Astrocyte of the spinal cord (primary cell): Measurements from ENCODE around the gene SLC4A4.
A peak's percentile ranks its signal among the peaks of the same experiment; 100 is the strongest.

ENCODE experiments used
- DNase-seq: peaks from one replicate; pipeline ENCODE4 v3.0.0; 2011; ENCODE audit warnings: low read depth, low spot score
- H3K4me3 ChIP-seq: 2 replicates; pipeline ENCODE4 v1.5.1; 2011; ENCODE audit warnings: low read depth, mild to moderate bottlenecking, low read length, moderate library complexity
- in situ Hi-C: cut with HindIII; loops from 2 replicates; pipeline ENCODE4 v1.10.0; 2017; ENCODE audit warnings: low sequenced_read_pairs
- TF ChIP-seq, protein P1 (sequence below): IDR thresholded peaks from 2 replicates; pipeline ENCODE4 v1.5.1; 2012; ENCODE audit warnings: low read depth, mild to moderate bottlenecking, low read length, inconsistent platforms

Gene SLC4A4

DNA sequence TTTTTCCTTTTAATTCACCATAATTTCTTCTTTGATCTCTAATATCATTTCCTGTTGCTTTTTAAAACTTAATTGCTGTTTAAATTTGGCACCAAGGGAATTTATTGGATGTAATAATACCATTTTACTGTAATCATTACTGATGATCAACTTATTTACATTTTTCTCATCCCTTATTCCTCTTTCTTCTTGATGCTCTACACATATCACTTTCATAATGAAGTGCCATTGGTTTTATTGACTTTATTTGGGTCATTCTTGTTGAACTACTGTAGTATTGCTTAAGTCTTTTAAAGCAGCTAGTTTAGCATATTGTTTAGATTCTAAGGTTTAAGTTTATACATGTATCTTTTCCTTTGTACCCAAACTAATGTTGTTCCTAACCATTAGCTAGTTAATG, 130.7 kb downstream of the SLC4A4 start:
- no peak overlapping the region for H3K4me3 ChIP-seq
- in situ Hi-C loops = no loop called here
- TF ChIP-seq, protein P1, sequence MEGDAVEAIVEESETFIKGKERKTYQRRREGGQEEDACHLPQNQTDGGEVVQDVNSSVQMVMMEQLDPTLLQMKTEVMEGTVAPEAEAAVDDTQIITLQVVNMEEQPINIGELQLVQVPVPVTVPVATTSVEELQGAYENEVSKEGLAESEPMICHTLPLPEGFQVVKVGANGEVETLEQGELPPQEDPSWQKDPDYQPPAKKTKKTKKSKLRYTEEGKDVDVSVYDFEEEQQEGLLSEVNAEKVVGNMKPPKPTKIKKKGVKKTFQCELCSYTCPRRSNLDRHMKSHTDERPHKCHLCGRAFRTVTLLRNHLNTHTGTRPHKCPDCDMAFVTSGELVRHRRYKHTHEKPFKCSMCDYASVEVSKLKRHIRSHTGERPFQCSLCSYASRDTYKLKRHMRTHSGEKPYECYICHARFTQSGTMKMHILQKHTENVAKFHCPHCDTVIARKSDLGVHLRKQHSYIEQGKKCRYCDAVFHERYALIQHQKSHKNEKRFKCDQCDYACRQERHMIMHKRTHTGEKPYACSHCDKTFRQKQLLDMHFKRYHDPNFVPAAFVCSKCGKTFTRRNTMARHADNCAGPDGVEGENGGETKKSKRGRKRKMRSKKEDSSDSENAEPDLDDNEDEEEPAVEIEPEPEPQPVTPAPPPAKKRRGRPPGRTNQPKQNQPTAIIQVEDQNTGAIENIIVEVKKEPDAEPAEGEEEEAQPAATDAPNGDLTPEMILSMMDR = no peak
- no peak for DNase-seq

DNA sequence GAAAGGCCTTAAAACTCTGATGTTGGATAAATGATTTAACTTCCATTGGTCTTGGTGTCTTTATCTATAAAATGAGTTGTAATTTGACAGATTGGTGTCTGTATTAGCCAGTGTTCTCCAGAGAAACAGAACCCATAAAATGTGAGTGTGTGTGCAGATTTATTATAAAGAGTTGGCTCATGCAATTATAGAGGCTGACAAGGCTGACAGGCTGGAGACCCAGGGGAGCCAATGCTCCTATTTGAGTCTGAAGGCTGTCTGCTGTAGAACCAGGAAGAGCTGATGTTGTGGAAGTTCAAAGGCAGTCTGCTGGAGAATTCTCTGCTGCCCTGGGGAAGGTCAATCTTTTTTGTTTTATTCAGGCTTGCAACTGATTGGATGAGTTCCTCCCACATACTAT, 131.7 kb downstream of the SLC4A4 start:
- TF ChIP-seq, protein P1 = no peak
- no peak for DNase-seq
- in situ Hi-C loops = no loop called here
- no peak overlapping the region for H3K4me3 ChIP-seq

DNA sequence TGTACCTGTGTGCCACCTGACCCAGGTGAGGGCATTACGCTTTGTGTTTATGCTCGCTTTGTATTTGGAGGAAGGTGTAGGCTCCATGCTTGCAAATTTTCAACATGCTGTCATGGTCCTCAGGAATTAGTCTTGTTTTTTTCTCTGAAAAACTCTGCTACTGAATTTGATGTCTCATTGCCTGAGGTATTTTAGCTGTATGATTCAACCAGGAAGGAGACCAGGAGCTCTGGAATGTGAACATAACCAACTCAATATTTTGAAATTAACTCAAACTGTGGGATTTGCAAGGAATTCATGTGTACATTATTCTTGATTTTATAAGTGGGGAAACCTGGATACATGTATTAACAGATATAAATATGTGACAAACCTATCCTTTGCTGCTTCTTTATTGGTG, 134.1 kb downstream of the SLC4A4 start:
- DNase-seq = peak; percentile 82
- TF ChIP-seq, protein P1 = no peak
- in situ Hi-C loops = no loop called here
- no peak overlapping the region for H3K4me3 ChIP-seq

DNA sequence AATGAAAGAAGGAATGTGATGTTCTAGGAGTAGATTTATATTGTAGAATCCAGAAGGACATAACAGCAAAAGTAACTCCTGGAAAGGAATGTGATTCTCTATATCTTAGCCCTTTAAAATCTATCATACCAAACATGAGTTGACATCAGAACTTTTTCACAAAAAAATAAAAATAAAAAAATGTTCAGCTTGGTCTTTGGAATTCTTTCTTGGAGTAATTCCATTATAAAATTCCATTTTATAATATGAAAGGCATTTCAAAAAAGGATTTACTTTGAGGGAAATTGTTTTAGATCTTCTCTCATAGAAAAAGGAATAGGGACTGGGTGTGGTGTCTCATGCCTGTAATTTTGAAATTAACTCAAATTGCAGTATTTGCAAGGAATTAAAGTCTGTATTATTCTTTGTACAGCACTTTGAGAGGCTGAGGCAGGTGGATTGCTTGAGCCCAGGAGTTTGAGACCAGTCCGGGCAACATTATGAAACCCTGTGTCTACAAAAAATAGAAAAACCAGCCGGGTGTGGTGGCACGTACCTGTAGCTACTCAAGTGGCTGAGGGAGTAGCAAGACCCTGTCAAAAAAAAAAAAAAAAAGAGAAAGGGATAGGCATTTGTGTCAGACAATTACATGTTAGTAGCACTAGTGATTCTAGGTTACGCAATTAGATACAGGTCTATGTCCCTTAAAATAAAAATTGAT, 134.9 kb downstream of the SLC4A4 start:
- H3K4me3 ChIP-seq = no peak overlapping the region
- DNase-seq = peak; percentile 18
- TF ChIP-seq, protein P1 = no peak
- in situ Hi-C loops = no loop called here

DNA sequence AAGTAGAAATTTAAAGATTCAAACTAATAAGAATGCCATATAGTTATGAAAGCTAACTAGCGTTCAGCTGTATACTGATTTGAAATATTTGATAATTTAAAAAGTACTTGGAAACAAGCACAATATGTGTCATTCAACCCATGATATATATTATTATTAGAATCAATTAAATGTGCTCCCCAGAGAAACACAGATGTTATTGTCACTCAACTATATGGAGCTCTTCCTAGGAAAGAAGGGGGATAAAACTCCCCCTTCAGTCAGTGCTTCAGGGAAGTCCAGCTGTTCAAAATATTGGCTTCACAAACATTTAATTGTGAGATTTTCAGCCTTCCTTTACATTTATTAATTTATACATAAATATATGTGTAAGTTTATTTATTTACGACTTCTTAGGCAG, 135.9 kb downstream of the SLC4A4 start:
- no peak overlapping the region for H3K4me3 ChIP-seq
- TF ChIP-seq, protein P1 = no peak
- DNase-seq = no peak
- in situ Hi-C loops = no loop called here

DNA sequence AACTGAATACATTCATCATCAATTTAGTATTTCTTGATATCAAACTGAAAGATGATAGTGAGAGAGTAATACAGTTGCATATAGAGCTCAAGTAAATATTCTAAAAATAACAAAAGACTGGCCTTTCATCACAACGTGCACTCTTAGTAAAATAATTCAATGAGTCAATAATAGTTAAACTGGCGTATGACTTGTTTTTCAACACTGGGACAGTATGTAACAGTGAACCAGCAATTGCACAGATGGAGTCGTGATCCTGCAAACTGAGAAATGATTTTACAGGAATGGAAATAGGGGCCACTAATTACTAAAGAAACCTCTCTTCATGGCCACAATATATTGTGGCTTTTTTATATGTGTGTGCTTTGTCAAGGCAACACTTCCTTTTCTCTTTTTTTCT, 137.4 kb downstream of the SLC4A4 start:
- in situ Hi-C loops = no loop called here
- H3K4me3 ChIP-seq = no peak overlapping the region
- no peak for DNase-seq
- TF ChIP-seq, protein P1 = no peak
